AG04449 (cell line): ENCODE results near the gene RNF220.

ENCODE experiments used
- CTCF ChIA-PET: fragments of 350-600 bp; formaldehyde crosslinking; extraction: SDS; loops from one replicate; lab custom pipeline; 2021; ENCODE audit warnings: antibody characterized with exemption; lab: Yijun Ruan, JAX
- POLR2A ChIA-PET: fragments of 400-600, 350-600 bp; formaldehyde crosslinking; extraction: SDS; loops from one replicate; lab custom pipeline; 2020; ENCODE audit warnings: antibody characterized with exemption, inconsistent platforms; lab: Yijun Ruan, JAX
- DNase-seq: peaks from one replicate; pipeline ENCODE4 v3.0.0-alpha.2; 2010; ENCODE audit warnings: low read depth, low spot score
- H3K4me3 ChIP-seq: 2 replicates; pipeline ENCODE4 v1.5.1; 2011; ENCODE audit warnings: low read depth, mild to moderate bottlenecking, control low read depth, low read length
- TF ChIP-seq, protein P1 (sequence below): IDR thresholded peaks from one replicate; pipeline ENCODE4 v1.5.1; 2011; ENCODE audit warnings: mild to moderate bottlenecking, moderate library complexity, low read length, control low read depth, inconsistent platforms; ENCODE audit not compliant: insufficient read depth; ENCODE audit errors: missing control alignments

Gene RNF220

DNA sequence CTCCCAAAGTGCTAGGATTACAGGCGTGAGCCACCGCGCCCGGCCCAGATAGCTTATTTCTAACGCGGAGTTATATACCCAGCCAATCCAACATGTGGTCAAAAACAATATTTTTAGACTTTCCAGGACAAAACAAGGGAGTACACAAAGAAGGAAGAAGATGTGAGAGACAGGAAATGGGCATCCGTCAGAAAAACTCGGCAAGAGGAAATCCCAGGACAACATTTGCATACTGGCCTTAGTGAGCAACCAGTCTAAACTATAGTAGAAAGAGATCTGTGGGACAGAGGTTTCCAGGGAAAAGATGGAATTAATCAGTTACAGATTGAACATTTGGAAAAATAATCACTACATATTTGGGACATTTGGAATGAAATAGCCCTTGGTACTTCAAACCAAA, 280.8 kb downstream of the RNF220 start:
- DNase-seq = no peak
- H3K4me3 ChIP-seq = no peak overlapping the region
- TF ChIP-seq, protein P1, sequence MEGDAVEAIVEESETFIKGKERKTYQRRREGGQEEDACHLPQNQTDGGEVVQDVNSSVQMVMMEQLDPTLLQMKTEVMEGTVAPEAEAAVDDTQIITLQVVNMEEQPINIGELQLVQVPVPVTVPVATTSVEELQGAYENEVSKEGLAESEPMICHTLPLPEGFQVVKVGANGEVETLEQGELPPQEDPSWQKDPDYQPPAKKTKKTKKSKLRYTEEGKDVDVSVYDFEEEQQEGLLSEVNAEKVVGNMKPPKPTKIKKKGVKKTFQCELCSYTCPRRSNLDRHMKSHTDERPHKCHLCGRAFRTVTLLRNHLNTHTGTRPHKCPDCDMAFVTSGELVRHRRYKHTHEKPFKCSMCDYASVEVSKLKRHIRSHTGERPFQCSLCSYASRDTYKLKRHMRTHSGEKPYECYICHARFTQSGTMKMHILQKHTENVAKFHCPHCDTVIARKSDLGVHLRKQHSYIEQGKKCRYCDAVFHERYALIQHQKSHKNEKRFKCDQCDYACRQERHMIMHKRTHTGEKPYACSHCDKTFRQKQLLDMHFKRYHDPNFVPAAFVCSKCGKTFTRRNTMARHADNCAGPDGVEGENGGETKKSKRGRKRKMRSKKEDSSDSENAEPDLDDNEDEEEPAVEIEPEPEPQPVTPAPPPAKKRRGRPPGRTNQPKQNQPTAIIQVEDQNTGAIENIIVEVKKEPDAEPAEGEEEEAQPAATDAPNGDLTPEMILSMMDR = no peak
- CTCF ChIA-PET = interaction anchor here (1.3 to 1.7 kb wide), 2 partner anchors 10 to 33 kb away, joined by 4 read pairs; no protein-coding TSS in a partner anchor
- POLR2A ChIA-PET = no interaction called here

DNA sequence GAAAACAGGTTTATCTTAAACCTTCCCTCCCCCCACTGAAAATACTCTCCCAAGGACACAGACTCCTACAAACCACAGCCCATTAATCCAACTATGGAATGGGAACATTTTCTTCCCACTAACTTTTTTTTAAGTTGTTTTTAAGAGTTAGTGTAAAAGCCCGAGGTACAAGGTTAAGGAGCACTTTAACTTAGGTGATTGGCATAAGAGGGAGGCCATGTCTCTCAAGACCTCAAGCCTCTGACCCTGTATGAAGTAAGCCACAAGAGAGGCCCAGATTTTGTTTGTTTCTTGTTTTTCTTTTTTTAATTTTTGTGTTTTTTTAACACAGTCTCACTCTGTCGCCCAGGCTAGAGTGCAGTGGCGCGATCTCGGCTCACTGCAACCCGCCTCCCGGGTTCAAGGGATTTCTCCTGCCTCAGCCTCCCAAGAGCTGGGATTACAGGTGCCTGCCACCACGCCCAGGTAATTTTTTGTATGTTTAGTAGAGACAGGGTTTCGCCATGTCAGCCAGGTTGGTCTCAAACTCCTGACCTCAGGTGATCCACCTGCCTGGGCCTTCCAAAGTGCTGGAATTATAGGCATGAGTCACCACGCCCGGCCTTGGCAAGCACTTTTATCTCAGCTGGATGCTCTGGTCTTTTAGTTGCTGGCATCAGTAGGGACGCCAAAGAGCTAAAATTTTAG, 283.8 kb downstream of the RNF220 start:
- TF ChIP-seq, protein P1 = no peak
- POLR2A ChIA-PET = no interaction called here
- no peak overlapping the region for H3K4me3 ChIP-seq
- CTCF ChIA-PET = interaction anchor here (1.8 kb wide), 1 partner anchor 28 kb away, joined by 6 read pairs; no protein-coding TSS in a partner anchor
- no peak for DNase-seq

GRCh38 chr1:44689447-44689765, 284.4 kb downstream of the RNF220 start:
- CTCF ChIA-PET = interaction anchor here (1.8 kb wide), 1 partner anchor 27 kb away, joined by 6 read pairs; no protein-coding TSS in a partner anchor
- H3K4me3 ChIP-seq = no peak overlapping the region
- POLR2A ChIA-PET = no interaction called here
- no peak for DNase-seq
- TF ChIP-seq, protein P1 = no peak

GRCh38 chr1:44693159-44693558, 288.1 kb downstream of the RNF220 start:
- H3K4me3 ChIP-seq = no peak overlapping the region
- CTCF ChIA-PET = interaction anchor here (1.2 kb wide), 1 partner anchor 20 kb away, joined by 3 read pairs; no protein-coding TSS in a partner anchor
- POLR2A ChIA-PET = no interaction called here
- DNase-seq = no peak
- TF ChIP-seq, protein P1 = no peak

- ChIA-PET CTCF (interaction anchor here (1.2 kb wide), 1 partner anchor 19 kb away, joined by 3 read pairs; no protein-coding TSS in a partner anchor), POLR2A (no interaction called here)
- TF ChIP-seq, protein P1 = no peak
- H3K4me3 ChIP-seq = no peak overlapping the region
- DNase-seq = no peak
These were observed 288.8 kb downstream of the RNF220 start for GRCh38 chr1:44693900-44694299.

DNA sequence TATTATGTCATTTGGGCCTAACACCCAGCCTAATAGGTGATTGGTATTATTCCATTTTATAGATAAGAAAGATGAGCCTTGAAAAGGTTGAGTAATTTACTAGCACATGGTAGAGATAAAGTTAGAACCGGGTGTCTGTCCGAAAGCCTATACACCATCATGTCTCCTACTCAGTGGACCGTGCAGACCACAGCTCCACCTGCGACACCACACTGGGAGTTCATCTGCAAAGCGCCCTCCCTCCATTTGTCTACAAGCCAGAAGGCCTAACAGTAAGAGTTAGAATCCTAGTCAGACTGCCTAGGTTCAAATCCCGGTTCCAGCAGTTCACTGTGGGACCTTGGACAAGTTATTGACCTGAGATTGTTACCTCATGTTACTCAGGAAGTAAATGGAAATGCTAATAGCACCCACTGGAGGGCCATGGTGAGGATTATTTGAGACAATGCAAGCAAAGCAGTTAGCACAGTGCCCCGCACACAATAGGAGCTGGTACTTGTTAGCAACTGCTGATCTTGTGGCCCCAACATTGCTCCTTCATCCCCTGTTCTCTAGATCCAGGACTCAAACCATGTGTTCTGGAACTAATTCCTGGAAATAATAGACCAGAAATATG, 289.9 kb downstream of the RNF220 start:
- TF ChIP-seq, protein P1 = no peak
- ChIA-PET POLR2A (no interaction called here), CTCF (interaction anchor here (1.0 to 1.5 kb wide), 2 partner anchors 14 to 34 kb away, joined by 3 to 5 read pairs; no protein-coding TSS in a partner anchor)
- H3K4me3 ChIP-seq = no peak overlapping the region
- no peak for DNase-seq
